H9 (cell line): ENCODE data around the gene DEDD2. TPM values are rescaled to one million over a fixed set of nuclear protein-coding genes. Genes with fewer than 3 reads are reported as not detected.

Experiments used
- DNase-seq: peaks from one replicate; pipeline ENCODE4 v3.0.0-alpha.2; 2017
- H2AFZ ChIP-seq: one replicate; pipeline ENCODE4 v1.6.1; 2013; ENCODE audit warnings: mild to moderate bottlenecking, low read length, control low read depth, moderate library complexity
- H2AK5ac ChIP-seq: 2 replicates; pipeline ENCODE4 v1.6.1; 2013; ENCODE audit warnings: low read length, control low read depth, mixed read lengths; ENCODE audit not compliant: insufficient read length
- H2BK120ac ChIP-seq: one replicate; pipeline ENCODE4 v1.6.1; 2013; ENCODE audit warnings: low read depth, mild to moderate bottlenecking, low read length, control low read depth, inconsistent platforms; ENCODE audit not compliant: poor library complexity, severe bottlenecking
- H2BK12ac ChIP-seq: 2 replicates; pipeline ENCODE4 v1.6.1; 2013; ENCODE audit warnings: low read length, control low read depth, mixed read lengths, low read depth; ENCODE audit not compliant: insufficient read length
- H2BK15ac ChIP-seq: 2 replicates; pipeline ENCODE4 v1.6.1; 2013; ENCODE audit warnings: low read depth, low read length, control low read depth
- H2BK20ac ChIP-seq: one replicate; pipeline ENCODE4 v1.6.1; 2013; ENCODE audit warnings: low read depth, mild to moderate bottlenecking, low read length, control low read depth, inconsistent platforms; ENCODE audit not compliant: poor library complexity, severe bottlenecking
- H2BK5ac ChIP-seq: 2 replicates; pipeline ENCODE4 v1.6.1; 2013; ENCODE audit warnings: low read length, control low read depth, mixed read lengths; ENCODE audit not compliant: insufficient read length
- H3K14ac ChIP-seq: 2 replicates; pipeline ENCODE4 v1.6.1; 2013; ENCODE audit warnings: low read length, control low read depth; ENCODE audit not compliant: insufficient read depth
- H3K18ac ChIP-seq: 2 replicates; pipeline ENCODE4 v1.6.1; 2013; ENCODE audit warnings: low read depth, mild to moderate bottlenecking, mixed read lengths, low read length, control low read depth; ENCODE audit not compliant: insufficient read length
- H3K23ac ChIP-seq: 2 replicates; pipeline ENCODE4 v1.6.1; 2013; ENCODE audit warnings: low read length, control low read depth, mixed read lengths, low read depth; ENCODE audit not compliant: insufficient read length
- H3K23me2 ChIP-seq: 2 replicates; pipeline ENCODE4 v1.6.1; 2013; ENCODE audit warnings: low read depth, mild to moderate bottlenecking, mixed read lengths, low read length, control low read depth; ENCODE audit not compliant: insufficient read length, poor library complexity, severe bottlenecking
- H3K27ac ChIP-seq: 2 replicates; pipeline ENCODE4 v1.5.1; 2013; ENCODE audit warnings: low read length, control low read depth, mixed read lengths, low read depth; ENCODE audit not compliant: insufficient read length
- H3K27me3 ChIP-seq: 2 replicates; pipeline ENCODE4 v1.6.1; 2013; ENCODE audit warnings: low read length, control low read depth, inconsistent platforms; ENCODE audit not compliant: insufficient read depth
- H3K4ac ChIP-seq: 2 replicates; pipeline ENCODE4 v1.6.1; 2013; ENCODE audit warnings: low read depth, mild to moderate bottlenecking, control low read depth, inconsistent platforms, low read length, moderate library complexity
- H3K4me1 ChIP-seq: 2 replicates; pipeline ENCODE4 v1.6.1; 2013; ENCODE audit warnings: low read length, control low read depth, inconsistent platforms; ENCODE audit not compliant: insufficient read depth
- H3K4me2 ChIP-seq: 2 replicates; pipeline ENCODE4 v1.6.1; 2013; ENCODE audit warnings: low read length, control low read depth, mixed read lengths; ENCODE audit not compliant: insufficient read length, insufficient read depth
- H3K56ac ChIP-seq: 2 replicates; pipeline ENCODE4 v1.6.1; 2013; ENCODE audit warnings: low read depth, mild to moderate bottlenecking, mixed read lengths, low read length, control low read depth; ENCODE audit not compliant: insufficient read length
- H3K79me1 ChIP-seq: 2 replicates; pipeline ENCODE4 v1.6.1; 2013; ENCODE audit warnings: low read depth, mild to moderate bottlenecking, moderate library complexity, low read length, control low read depth, inconsistent platforms; ENCODE audit not compliant: insufficient read depth, poor library complexity, severe bottlenecking
- H3K79me2 ChIP-seq: 2 replicates; pipeline ENCODE4 v1.6.1; 2013; ENCODE audit warnings: low read length, control low read depth, inconsistent platforms; ENCODE audit not compliant: insufficient read depth
- H3K9ac ChIP-seq: 2 replicates; pipeline ENCODE4 v1.6.1; 2013; ENCODE audit warnings: low read length, control low read depth, mixed read lengths; ENCODE audit not compliant: insufficient read length; ENCODE audit errors: extremely low read depth
- H3K9me3 ChIP-seq: one replicate; pipeline ENCODE4 v1.6.1; 2013; ENCODE audit warnings: low read depth, low read length, inconsistent platforms; ENCODE audit not compliant: control insufficient read depth
- H3T11ph ChIP-seq: one replicate; pipeline ENCODE4 v1.6.1; 2013; ENCODE audit warnings: mild to moderate bottlenecking, low read length, control low read depth, inconsistent platforms
- H4K20me1 ChIP-seq: one replicate; pipeline ENCODE4 v1.6.1; 2013; ENCODE audit not compliant: control insufficient read depth, insufficient read length, insufficient read depth
- H4K5ac ChIP-seq: 2 replicates; pipeline ENCODE4 v1.6.1; 2013; ENCODE audit warnings: low read depth, mild to moderate bottlenecking, mixed read lengths, low read length, control low read depth; ENCODE audit not compliant: insufficient read length
- H4K8ac ChIP-seq: replicated peaks from 2 replicates; pipeline ENCODE4 v1.6.1; 2013; ENCODE audit warnings: low read length, control low read depth, mixed read lengths, low read depth; ENCODE audit not compliant: insufficient read length
- H4K91ac ChIP-seq: 2 replicates; pipeline ENCODE4 v1.6.1; 2013; ENCODE audit warnings: low read depth, mild to moderate bottlenecking, moderate library complexity, mixed read lengths, low read length, control low read depth; ENCODE audit not compliant: insufficient read length
- H3K27ac Mint-ChIP-seq, 3 experiments: 2 replicates in 2 of 3; 3 replicates in 1 of 3; pipeline ENCODE4 v1.8.0; 2020 to 2021; ENCODE audit warnings: mixed read lengths in 3 of 3, mild to moderate bottlenecking in 1 of 3, moderate library complexity in 1 of 3
- H3K27me3 Mint-ChIP-seq: 2 replicates; pipeline ENCODE4 v1.8.0; 2021; ENCODE audit warnings: low read depth, mild to moderate bottlenecking, moderate library complexity, mixed read lengths
- H3K36me3 Mint-ChIP-seq, 3 experiments: 2 replicates in 2 of 3; 3 replicates in 1 of 3; pipeline ENCODE4 v1.8.0; 2020 to 2021; ENCODE audit warnings: low read depth in 3 of 3, mixed read lengths in 3 of 3; ENCODE audit not compliant: insufficient read depth in 1 of 3
- H3K4me1 Mint-ChIP-seq, 2 experiments: 2 replicates each; pipeline ENCODE4 v1.8.0; 2020; ENCODE audit warnings: mixed read lengths in 2 of 2
- H3K4me3 Mint-ChIP-seq, 2 experiments: 2 replicates in 1 of 2; 3 replicates in 1 of 2; pipeline ENCODE4 v1.8.0; 2020 to 2021; ENCODE audit warnings: mild to moderate bottlenecking in 2 of 2, mixed read lengths in 2 of 2, moderate library complexity in 1 of 2
- H3K9me3 Mint-ChIP-seq, 2 experiments: 2 replicates in 1 of 2; 3 replicates in 1 of 2; pipeline ENCODE4 v1.8.0; 2020; ENCODE audit warnings: mild to moderate bottlenecking in 2 of 2, mixed read lengths in 2 of 2, moderate library complexity in 1 of 2
- WGBS: extraction: QIAGEN DNeasy Blood & Tissue Kit; methylation state at CpG from one replicate; pipeline ENCODE4 v1.1.7; 2013; ENCODE audit warnings: missing lambda C conversion rate, low lambda C conversion rate, mixed read lengths; ENCODE audit not compliant: insufficient read length; ENCODE audit errors: extremely low coverage; 5-methylcytosine and 5-hydroxymethylcytosine counted together
- total RNA-seq: library from RNA; stranded (reverse); gene quantifications from 2 replicates; pipeline ENCODE4 v1.2.1, GENCODE V29; 2021
- TF ChIP-seq, protein P1 (sequence below): fragments of 200-600 bp; sonication (generic); conservative IDR thresholded peaks from 3 replicates; pipeline ENCODE4 v1.8.0; 2021; ENCODE audit warnings: antibody characterized with exemption, mild to moderate bottlenecking

DEDD2 gene
- total RNA-seq, 1 experiment from 2014 or later: 32.3 TPM

DNA sequence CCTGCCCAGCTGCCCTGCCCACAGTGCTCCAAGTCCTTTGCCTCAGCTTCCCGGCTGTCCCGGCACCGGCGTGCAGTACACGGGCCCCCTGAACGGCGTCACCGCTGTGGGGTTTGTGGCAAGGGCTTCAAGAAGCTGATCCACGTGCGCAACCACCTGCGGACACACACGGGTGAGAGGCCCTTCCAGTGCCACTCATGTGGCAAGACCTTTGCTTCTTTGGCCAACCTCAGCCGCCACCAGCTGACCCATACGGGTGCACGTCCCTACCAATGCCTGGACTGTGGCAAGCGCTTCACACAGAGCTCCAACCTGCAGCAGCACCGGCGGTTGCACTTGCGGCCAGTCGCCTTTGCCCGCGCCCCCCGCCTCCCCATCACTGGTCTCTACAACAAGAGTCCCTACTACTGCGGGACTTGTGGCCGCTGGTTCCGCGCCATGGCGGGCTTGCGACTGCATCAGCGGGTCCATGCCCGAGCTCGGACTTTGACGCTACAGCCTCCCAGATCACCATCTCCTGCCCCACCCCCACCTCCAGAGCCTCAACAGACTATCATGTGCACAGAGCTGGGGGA, 8.3 kb upstream of the DEDD2 start:
- H3K4me3 Mint-ChIP-seq: no peak overlapping the region; a peak in 1 of 5 replicates

More for the DNA sequence above, 8.3 kb upstream of the DEDD2 start:
- WGBS: no CpG with 5 or more reads among the region's 33 CpGs
- Histone ChIP-seq H2BK120ac (no peak overlapping the region), H3K9me3 (no peaks in the 10 kb centered on the region), H3K79me1 (no peaks in the 10 kb centered on the region), H2BK12ac (no peak overlapping the region), H3K4me2 (no peak overlapping the region), H3K14ac (no peak overlapping the region), H2BK20ac (no peak overlapping the region), H3K27ac (no peak overlapping the region), H3K4ac (no peak overlapping the region), H3K9ac (no peak overlapping the region), H3K18ac (no peak overlapping the region), H3K56ac (no peak overlapping the region), H3K4me1 (no peaks in the 10 kb centered on the region), H4K5ac (no peak overlapping the region), H2BK15ac (no peak overlapping the region), H3K27me3 (no peaks in the 10 kb centered on the region), H2AK5ac (no peak overlapping the region), H3T11ph (no peak overlapping the region), H4K20me1 (no peaks in the 10 kb centered on the region), H3K79me2 (peaks cover 2% of the 10 kb centered on the region), H4K91ac (no peak overlapping the region), H2BK5ac (no peak overlapping the region), H4K8ac (no peak overlapping the region), H2AFZ (no peak overlapping the region), H3K23me2 (peaks cover under 1% of the 10 kb centered on the region), H3K23ac (no peak overlapping the region)
- no peak for DNase-seq
- peaks cover 34 to 72% (median 63%) of the 10 kb centered on the region in 3 experiments; a peak in 6 of 7 replicates for H3K36me3 Mint-ChIP-seq
- H3K27me3 Mint-ChIP-seq: no peaks in the 10 kb centered on the region
- TF ChIP-seq, protein P1, sequence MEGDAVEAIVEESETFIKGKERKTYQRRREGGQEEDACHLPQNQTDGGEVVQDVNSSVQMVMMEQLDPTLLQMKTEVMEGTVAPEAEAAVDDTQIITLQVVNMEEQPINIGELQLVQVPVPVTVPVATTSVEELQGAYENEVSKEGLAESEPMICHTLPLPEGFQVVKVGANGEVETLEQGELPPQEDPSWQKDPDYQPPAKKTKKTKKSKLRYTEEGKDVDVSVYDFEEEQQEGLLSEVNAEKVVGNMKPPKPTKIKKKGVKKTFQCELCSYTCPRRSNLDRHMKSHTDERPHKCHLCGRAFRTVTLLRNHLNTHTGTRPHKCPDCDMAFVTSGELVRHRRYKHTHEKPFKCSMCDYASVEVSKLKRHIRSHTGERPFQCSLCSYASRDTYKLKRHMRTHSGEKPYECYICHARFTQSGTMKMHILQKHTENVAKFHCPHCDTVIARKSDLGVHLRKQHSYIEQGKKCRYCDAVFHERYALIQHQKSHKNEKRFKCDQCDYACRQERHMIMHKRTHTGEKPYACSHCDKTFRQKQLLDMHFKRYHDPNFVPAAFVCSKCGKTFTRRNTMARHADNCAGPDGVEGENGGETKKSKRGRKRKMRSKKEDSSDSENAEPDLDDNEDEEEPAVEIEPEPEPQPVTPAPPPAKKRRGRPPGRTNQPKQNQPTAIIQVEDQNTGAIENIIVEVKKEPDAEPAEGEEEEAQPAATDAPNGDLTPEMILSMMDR: no peak
- no peaks in the 10 kb centered on the region for H3K9me3 Mint-ChIP-seq
- no peak overlapping the region for H3K27ac Mint-ChIP-seq
- H3K4me1 Mint-ChIP-seq: peaks cover 3 to 8% of the 10 kb centered on the region in 2 experiments
